HG02970 (cell line): Measurements from ENCODE around the gene HNRNPM.
"Not testable (repeated sequence)": the region's sequence is repeated elsewhere in the genome, so short reads cannot be mapped to it uniquely, and the experiment has no call there.

ENCODE experiments used
- ATAC-seq: cut with Tn5 transposase; IDR thresholded peaks from one replicate; pipeline ENCODE4 v1.9.1; 2021; ENCODE audit warnings: mild to moderate bottlenecking, moderate library complexity, moderate number of reproducible peaks; ENCODE audit not compliant: unreplicated experiment, low FRiP score

The HNRNPM gene

DNA sequence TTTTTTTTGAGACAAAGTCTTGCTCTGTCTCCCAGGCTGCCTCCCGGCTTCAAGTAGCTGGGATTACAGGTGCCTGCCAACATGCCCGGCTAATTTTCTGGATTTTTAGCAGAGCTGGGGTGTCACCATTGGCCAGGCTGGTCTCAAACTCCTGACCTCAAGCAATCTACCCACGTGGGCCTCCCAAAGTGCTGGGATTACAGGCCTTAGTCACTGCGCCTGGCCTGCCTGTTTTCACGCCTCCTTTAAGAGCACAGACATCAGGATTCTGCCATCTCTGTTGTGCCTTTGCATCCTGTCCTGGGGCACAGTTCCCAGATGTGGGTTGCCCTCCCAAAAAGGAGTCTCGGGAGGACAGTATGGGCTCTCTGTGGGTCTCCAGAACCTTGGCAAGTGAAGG is 60.1 kb downstream of the HNRNPM start:
- ATAC-seq: no peak

DNA sequence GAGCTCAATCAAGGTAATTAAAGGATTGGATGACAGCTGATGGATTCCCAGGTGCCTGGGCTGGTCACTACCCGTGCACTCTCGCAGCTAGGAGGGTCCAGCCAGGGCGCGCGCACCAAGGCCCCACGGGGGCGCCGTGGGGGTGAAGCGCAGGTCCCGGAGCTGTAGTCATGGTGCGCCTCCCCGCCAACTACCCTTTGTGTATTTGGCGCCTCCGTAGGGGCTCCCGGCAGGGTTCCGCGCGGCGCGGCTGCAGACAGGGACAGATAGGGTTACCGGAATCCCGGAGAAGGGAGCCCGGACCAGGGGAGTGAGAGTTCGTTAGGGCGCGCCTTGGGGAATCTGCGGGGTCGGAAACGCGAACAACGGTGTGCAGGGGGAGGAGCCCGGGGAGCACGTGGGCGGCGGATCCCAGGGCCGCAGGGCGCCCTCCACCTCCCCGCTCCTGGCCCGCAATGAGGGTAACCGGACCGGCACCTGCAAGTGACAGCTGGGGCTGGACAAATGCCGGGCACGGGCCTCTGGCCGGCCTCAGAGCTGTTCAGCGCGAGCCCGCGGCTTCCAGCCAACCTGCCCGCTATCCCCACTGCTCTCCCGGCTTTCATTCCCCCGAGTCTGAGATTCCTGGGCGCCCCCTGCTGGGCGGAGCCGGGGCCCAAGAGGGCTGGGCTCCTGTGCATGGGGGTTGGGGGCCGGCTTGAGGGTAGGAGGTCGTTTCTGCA is 61.1 kb downstream of the HNRNPM start:
- ATAC-seq: no peak

DNA sequence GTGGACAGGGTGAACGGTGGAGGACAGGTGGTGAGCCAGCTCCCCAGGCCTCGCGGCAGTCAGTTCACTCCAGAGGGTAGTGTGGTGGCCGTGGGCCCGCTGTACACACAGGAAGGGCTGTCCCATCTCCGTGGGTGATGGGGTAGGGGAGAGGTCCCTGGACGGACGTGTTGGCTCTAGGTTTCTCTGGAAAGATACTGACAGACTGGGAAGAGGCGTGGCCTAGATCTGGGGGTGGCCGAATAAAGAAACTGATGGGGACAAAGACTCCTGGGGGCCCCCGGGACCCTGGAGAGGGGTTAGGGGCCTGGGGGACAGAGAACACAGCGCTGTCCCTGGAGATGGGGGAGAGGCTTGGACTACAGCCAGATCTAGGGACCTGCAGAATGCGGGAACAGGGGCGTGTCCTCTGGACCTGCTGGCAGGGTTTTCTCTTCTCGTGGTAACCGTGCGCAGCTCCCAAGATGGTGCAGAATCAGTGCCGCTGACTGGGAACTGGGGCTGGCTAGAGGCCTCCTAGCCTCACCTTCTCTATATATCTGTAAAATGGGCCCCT is 61.7 kb downstream of the HNRNPM start:
- no peak for ATAC-seq

DNA sequence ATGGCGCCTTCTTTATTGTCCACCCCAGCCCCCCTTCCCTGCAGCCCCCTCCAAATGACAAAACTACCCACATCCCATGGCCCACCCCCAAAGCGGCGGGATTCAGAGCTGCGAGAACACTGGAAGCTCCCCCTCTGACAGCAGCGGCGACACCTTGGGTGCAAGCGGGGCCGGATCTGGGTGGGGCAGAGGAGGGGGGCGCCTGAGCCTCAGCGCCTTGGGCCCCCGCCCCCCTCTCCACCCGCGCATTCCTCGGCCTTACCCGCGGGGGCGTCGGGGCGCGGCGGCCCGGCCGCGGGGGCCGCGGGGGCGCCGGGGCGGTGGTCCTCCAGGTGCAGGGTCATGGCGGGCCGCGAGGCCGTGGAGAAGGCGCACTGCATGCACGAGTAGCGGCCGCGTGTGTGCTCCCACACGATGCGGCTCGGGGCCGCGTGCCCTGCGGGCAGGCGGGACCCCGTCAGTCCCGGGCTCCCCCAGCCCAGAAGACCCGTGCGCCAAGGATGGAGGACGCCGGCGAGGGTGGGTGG is 65.9 kb downstream of the HNRNPM start:
- ATAC-seq: no peak

DNA sequence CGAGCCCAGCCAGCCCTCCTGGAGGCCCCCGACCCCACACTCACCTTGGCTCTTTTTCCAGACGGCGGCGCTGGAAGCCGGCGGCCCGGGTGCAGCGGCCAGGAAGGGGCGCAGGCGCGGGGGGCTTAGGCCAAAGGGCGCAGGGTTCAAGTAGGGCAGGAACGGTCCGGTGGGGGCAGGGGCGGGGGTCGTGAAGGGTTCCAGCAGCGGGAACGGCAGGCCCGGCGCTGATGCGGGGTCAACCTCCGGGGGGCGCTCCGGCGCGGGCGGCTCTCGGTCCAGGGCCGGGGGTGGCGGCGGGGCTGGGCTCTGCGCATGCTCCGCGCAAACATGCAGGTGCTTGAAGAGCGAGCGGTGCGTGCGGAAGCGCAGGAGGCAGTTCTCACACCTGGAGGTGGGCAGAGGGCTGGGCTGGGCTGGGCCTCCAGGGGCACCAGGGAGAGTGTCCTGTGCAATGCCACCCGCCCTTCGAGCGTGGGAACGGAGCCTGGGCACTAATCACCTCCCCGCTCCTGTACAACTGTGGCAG is 66.9 kb downstream of the HNRNPM start:
- no peak for ATAC-seq

DNA sequence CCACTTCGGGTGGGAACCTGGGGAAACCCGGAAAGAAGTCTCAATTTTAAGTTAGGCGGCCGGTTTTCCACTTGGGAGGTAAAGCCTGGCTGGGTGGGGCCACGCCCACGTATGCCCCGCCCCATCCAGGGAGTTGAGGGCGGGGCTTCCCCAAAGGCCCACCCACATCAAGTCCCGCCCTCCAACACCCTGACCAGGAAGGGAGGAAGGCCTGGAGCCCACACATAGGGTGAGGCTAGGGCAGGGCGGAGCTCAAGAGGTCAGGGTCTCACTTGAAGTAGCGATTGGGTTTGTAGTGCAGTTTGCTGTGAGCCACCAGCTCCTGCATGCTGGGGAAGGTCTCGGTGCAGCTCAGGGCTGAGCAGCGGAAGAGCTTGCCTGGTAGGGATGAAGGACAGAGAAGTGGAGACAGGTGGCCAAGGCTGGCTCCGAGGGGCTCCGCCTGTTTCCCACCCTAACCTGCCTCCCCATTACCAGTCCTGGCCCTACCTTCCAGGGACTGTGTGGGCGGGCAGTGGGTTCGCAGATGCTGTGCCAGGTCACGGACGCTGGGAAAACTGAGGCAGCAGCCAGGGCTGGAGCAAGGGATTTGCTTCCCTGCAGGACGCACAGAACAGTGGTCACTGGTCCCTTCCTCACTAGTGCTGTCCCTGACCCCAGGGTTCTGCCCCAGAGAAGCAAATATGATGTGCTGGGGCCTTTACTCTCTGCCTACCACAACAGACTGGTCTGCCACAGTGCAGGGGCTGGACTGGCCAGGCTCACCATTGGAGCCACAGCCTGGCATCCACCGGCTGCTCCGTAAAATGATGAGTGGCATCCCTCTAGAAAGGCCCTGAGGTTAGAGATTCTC is 67.6 kb downstream of the HNRNPM start:
- no peak for ATAC-seq

DNA sequence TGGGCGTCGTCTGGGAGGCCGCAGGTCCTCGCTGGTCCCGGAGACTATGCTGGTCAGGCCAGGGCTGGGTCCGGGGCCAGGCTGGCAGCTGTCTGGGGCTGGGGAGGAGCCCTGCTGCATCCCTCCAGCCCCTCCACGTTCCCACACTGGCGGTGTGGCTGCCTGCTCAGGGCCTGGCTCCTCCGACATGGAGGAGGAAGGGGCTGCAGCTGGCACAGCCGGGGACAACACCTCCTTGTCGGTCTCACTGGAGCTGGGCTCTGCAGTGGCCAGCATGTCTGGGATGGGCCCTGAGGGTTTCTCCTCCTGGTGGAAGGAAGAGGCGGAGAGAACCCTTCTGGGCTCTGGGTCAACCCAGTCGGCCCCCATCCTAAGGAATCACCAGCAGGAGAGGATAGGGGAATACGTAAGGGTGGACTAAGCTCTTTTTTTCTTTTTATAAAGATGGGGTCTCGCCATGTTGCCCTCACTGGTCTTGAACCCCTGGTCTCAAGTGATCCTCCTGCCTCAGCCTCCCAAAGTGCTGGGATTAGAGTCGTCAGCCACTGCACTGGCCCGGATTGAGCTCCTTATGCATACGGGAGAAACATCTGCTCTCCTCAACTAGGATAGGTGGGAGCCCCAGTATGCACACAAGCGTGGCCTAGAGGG is 68.4 kb downstream of the HNRNPM start:
- ATAC-seq: no peak

DNA sequence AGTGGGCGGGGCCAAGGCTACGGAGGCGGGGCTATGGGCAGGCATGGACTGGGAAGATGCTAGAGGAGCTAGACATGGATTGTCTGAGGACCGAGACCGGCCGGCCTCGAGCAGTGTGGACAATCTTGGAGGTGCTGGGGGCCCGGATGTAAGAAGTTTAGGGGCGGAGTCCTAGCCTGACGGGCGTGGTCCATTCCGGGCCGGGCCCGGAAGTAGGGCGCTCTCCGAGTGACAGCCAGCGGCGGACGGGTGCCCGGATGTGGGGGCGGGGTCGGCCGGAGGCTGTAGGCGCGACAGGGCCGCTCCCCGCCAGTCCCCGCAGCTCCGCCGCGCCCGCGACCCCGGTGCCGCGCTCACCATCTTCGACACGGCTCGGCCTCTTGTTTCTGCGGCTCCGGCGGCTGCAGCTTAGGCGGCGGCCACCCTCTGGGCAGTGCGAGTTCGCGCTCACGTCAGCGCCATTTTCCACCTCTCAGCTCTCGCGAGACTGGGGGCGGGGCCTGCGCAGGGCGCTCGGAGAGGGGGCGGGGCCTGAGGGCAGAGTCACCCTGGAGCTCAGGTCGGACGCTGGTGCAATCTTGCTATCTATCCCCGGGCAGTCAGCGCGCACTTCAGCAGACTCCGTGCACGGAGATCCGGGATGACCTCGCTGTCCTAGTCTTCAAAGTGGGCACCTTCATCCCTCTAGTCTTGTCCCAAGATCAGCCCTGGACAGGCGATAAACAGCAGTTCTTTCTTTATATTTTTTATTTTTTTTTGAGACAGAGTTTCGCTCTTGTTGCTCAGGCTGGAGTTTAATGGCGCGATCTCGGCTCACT is 69.1 kb downstream of the HNRNPM start, which contains the start of gene ZNF414:
Gene ZNF414, minus strand, starts transcription at position 481 of the 818 bp plus-strand sequence. Its CDS starts 121 bp downstream, at position 360.
- ATAC-seq: peak; percentile 89

DNA sequence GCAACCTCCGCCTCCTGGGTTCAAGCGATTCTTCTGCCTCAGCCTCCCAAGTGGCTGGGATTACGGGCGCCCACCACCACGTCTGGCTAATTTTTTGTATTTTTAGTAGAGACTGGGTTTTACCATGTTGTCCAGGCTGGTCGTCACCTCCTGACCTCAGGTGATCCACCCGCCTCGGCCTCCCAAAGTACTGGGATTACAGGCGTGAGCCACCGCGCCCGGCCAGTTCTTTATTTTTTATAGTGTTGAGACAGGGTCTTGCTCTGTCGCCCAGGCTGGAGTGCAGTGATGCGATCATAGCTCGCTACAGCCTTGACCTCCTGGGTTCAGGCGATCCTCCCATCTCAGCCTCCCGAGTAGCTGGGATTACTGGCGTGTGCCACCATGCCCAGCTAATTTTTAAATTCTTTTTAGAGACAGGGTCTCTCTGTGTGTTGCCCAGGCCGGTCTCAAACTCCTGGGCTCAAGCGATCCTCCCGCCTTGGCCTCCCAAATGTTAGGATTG is 69.8 kb downstream of the HNRNPM start:
- not testable (repeated sequence) for ATAC-seq

DNA sequence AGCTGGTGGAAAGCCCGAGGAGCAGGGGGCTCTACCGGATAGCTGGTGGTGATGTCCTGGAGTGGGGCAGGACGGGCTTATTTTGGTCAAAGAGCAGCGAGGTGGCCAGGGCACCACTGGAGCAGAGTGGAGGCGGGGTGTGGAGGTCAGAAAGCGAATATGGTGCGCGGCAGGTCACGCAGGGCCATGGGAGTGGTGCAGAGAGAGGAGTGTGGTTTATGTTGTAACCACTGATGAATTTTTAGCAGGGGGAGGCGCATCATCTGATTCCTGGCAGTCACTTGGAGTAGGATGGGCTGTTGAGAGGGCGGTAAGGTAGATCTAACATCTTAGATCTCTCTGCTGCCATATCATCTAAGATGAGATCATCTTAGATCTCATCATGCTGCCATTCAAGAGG is 70.5 kb downstream of the HNRNPM start:
- ATAC-seq: no peak

DNA sequence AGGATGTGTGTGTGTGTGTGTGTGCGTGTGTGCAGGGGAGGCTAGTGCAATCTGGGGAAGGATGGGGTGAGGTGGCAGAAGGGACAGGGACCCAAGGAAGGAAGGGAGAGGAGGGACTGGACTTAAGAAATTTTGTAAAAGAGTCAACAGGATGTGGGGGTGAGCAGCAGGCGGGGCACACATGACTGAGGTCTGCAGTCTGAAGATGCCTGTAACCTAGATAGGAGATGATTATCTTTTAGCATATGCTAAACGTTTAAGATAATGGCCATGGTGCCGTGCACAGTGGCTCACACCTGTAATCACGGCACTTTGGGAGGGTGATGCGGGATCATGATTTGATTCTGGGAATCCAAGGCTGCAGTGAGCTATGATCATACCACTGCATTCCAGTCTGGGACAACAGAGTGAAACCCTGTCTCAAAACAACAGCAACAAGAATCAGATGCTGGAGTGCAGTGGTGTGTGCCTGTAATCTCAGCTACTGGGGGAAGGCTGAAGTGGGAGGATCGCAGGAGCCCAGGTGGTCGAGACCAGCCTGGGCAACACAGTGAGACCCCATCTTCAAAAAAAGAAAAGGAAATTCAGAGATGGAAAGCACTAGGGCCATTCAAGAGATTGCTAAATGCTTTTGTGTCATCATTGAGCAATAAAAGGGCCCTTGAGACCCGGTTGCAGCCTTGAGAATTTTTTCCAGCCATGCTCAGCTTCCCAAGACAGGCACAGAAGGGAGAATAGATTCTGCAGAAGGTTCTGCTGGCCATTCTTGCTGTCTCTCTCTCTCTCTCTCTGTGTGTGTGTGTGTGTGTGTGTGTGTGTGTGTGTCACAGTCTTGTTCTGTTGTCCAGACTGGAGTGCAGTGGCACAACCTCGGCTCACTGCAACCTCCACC is 73.0 kb downstream of the HNRNPM start:
- ATAC-seq: no peak

DNA sequence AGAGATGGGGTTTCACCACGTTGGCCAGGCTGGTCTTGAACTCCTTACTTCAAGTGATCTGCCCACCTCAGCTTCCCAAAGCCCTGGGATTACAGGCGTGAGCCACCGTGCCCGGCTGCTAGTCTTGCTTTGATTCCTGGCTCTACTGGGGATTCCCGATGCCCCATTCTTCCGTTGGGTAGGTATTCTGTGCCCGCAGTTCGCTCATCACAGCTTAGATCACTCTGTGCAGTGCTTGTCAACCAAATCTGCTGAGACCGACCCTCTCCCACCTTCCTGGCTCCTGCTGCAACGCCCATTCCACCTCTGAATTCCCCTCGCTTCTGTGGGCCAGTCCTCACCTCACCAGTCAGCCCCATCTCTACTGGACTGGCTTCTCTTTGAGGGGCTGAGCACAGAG is 73.8 kb downstream of the HNRNPM start:
- no peak for ATAC-seq

DNA sequence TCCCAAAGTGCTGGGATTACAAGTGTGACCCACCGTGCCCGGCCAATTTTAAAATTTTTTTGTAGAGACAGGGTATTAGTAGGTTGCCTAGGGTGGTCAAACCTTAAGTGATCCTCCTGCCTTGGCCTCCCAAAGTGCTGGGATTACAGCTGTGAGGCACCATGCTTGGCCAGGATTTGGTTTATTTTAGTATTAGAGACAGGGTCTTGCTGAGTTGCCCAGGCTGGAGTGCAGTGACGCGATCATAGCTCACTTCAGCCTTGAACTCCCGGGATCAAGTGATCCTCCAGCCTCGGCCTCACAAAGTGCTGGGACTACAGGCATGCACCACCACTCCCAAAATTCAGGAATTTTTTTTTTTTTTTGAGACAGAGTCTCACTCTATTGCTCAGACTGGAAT is 74.6 kb downstream of the HNRNPM start:
- no peak for ATAC-seq

DNA sequence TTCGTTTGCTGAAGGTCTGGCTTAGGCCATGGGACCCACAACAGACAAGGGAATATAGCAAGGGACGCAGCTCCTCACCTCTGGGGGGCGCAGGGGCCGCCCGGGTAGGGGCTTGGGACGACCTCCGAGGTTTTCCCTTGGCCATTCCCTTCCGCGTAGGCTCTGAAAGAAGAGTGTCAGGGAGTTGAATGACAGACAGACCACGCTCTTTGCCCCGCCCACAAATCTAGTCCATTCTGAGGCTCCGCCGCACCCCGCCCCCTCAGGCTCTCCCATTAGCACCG is 80.6 kb downstream of the HNRNPM start:
- ATAC-seq: no peak

DNA sequence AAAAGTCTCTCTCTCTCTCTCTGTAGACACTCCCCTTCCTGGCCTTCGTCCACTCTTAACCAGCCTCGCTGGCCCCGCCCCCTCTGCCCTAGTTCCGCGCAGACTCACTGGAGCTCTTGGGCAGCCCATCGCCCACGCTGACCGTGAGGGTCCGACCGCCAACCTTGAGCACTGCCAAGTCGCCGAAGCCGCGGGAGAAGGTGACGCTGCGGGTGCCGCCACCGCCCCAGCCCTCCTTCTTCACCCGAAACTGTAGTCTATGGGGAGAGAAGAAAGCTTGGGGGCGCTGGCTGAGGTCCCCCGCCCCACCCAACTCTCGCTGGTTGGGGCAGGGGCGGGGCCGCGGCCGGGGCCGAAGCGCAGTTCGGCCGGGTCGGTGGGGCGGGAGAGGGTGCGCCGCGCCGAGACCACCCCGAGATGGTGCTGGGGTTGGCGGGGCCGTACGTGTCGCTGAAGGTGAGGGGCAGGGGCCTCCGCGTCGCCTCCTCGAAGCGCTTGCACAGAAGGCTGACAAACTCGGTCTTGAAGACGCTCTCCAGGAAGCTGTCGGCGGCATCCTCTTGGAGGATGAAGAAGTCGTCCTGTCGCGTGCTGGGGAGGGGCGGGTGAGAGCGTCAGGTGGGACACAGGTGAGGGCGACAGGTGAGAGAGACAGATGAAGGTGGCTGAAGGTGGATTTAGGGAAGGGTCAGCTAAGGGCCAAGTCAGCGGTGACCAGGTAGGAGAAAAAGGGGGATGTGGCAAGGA is 81.7 kb downstream of the HNRNPM start:
- ATAC-seq: no peak

DNA sequence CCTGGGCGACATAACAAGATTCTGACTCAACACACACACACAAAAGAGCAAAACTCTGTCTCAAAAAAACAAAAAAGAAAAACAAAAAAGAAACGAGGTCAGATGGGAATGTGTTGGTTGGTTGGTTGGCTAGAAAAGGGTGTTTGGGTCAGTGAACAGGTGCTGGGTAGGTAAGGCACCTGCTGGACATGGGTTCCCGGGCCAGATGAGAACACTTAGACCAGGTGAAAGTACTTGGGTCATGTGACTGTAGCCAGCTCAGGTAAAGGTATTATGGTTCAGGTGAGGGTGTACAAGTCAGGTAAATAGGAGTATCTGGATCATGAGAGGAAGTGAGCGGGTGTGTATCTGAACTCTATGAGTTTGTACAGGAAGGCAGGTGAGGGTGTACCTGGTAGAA is 83.7 kb downstream of the HNRNPM start:
- no peak for ATAC-seq

DNA sequence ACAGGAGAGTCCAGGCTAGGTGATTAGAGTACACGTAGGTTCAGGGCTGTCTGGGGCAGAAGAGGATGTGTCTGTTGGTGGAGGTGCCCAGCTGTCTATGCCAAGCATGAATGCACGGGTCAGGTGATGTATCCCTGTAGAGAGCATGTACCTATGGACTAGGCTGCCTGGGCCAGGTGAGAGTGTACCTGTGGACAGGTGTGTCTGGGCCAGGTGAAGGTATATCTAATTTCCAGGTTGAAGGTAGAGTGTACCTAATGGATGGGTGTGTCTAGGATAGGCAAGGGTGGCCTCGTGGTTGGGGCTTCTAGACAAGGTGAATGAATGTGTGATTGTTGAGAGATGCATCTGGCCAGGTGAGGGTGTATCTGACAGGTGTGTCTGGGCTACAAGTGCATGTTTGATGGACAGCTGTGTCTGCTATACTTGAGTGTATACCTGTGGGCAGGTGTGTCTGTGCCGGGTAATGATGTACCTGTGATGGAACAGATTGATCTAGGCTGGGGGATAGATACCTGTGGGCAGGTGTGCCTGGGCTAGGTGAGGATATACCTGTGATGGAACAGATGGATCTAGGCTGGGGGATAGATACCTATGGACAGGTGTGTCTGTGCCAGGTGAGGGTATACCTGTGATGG is 84.7 kb downstream of the HNRNPM start:
- no peak for ATAC-seq
